MG63 (cell line): ENCODE measurements around the gene CLMP. TPM values are rescaled to one million over a fixed set of nuclear protein-coding genes. Genes with fewer than 3 reads are reported as not detected.
A peak's percentile ranks its signal among the peaks of the same experiment; 100 is the strongest.
"Not testable (repeated sequence)": the region's sequence is repeated elsewhere in the genome, so short reads cannot be mapped to it uniquely, and the experiment has no call there.

Experiments
- DNase-seq: peaks from one replicate; pipeline ENCODE4 v3.0.0-alpha.2; 2020
- H3K27me3 ChIP-seq: fragments of 250-450 bp; sonication (Bioruptor Pico); 2 replicates; pipeline ENCODE4 v1.5.1; 2020; ENCODE audit warnings: mild to moderate bottlenecking, moderate library complexity
- H3K36me3 ChIP-seq: fragments of 250-450 bp; sonication (Bioruptor Pico); 2 replicates; pipeline ENCODE4 v1.5.1; 2020; ENCODE audit warnings: mild to moderate bottlenecking, moderate library complexity
- H3K4me3 ChIP-seq: fragments of 250-450 bp; sonication (Bioruptor Pico); 2 replicates; pipeline ENCODE4 v1.5.1; 2020; ENCODE audit warnings: mild to moderate bottlenecking, moderate library complexity
- H3K9me3 ChIP-seq: fragments of 250-450 bp; sonication (Bioruptor Pico); 2 replicates; pipeline ENCODE4 v1.5.1; 2020; ENCODE audit warnings: mild to moderate bottlenecking, moderate library complexity
- total RNA-seq: library from RNA; depleted of rRNA; stranded (reverse); fragments of >200 nt; shearing (Covaris generic); gene quantifications from 2 replicates; pipeline ENCODE4 v1.2.3, GENCODE V29; 2014; ENCODE audit warnings: low replicate concordance

CLMP gene
- total RNA-seq, 1 experiment from 2014 or later, result 109 TPM

DNA sequence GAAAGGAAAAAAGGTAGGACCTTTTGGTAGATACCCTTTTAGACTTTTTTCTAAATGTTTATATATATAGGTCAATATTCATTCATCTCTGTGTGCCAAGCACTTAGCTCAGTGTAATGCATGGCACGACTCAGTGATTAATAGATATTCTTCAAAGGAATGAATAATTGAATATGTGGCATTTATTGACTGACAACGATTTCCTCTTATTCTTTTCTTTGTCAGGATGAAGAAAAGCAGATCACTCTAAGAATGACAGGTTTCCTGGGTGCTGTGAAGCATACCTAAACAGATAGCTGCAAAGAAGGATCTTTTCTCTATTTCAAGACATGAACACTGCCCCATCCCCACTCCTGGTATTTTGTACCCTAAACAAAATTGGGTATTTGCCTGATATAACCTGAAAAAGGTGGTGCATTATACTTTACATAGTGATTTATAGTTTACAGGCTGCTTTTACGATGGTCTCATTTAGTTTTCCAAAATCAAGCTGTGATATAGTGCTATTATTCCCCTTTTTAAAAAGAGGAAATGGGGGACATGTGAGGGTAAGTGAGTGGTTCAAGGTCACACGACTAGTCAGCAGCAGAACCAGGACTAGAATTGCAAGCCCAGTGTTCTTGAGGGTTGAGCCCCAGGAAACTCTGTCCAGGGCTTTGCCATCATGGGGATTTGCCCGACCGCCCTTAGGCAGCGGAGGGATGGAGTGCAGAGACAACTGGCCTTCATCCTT, 32.9 kb upstream of the CLMP start:
- H3K36me3 ChIP-seq, result no peaks in the 10 kb centered on the region
- no peak overlapping the region for H3K4me3 ChIP-seq
- no peaks in the 10 kb centered on the region for H3K9me3 ChIP-seq
- no peak for DNase-seq
- H3K27me3 ChIP-seq, result no peaks in the 10 kb centered on the region

DNA sequence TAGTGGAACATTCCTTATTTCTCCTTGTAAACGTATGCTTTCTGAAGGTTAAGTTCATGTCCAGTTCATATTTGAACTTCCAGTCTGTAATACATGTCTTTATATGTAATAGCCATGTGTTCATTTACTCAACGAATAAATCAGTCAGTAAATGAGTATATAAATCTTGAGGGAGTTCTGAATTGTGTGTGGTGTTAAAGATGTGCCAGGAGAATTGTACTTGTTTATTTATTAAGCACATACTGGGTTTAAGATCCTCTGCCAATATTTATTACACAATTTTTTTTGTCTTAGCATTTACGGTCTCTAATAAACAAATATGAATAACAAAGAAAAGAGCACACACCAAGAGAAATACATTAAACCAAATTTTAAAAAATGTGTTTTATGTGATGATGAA, 26.5 kb upstream of the CLMP start:
- Histone ChIP-seq H3K4me3 (no peak overlapping the region), H3K36me3 (no peaks in the 10 kb centered on the region), H3K9me3 (peaks cover 8% of the 10 kb centered on the region; the same call in 1 of the 2 replicates), H3K27me3 (no peaks in the 10 kb centered on the region)
- DNase-seq, result no peak

DNA sequence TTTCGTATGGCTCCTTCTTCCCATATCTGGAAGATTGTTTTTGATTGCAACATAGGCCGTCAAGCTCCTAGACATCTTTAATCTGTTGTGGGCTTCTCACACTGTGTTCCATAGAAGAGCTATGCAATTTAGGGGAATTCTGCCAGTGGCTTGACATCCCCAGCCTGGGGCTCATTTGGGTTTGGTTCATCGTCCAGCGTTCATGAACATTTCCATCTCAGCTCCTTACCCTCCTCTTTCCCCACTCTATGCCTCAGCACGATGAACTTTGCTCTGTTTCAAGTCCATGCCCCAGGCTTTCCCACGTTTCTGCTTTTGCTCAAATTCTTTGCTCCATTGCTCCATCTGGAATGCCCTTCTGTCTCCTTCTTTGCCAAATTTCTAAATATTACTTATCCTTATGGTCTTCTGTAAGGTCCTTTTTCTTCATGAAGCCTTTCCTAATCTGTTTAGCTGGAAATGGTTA, 26.1 kb upstream of the CLMP start:
- Histone ChIP-seq H3K4me3 (no peak overlapping the region), H3K36me3 (no peaks in the 10 kb centered on the region), H3K9me3 (peaks cover 8% of the 10 kb centered on the region; the same call in 1 of the 2 replicates), H3K27me3 (no peaks in the 10 kb centered on the region)
- DNase-seq, result no peak

DNA sequence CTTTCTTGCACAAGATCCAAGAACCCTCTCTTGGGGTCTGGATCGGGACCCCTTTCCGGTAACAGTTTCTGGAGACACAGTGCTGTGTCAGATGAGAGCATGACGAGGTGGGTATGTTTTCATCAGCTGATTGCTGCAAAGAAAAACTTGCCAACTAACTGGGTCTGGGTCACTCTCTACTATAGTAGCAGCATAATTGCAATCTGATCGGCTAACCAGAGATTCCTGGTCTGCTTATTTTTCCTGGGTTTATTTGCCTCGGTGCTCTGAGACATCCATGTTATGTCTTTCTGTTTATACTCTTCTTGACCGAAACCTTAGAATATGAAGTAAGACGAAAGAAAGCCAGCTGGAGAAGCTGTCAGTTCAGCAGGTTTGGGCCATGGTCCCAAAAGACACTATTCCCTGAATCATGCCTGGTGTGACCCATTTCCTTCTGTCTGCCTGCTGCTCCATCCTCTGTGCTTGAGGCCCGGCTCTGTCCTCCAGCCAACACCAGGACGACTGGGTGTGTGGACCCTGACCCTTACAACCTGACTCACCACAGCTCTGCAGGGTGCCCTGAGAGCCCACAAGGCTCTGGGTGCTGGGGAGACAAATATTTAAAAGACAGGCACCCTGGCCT, 24.1 kb upstream of the CLMP start:
- H3K27me3 ChIP-seq, result no peaks in the 10 kb centered on the region
- H3K9me3 ChIP-seq, result peaks cover 8% of the 10 kb centered on the region; the same call in 1 of the 2 replicates
- H3K4me3 ChIP-seq, result no peak overlapping the region
- DNase-seq, result peak; percentile 94
- H3K36me3 ChIP-seq, result no peaks in the 10 kb centered on the region

DNA sequence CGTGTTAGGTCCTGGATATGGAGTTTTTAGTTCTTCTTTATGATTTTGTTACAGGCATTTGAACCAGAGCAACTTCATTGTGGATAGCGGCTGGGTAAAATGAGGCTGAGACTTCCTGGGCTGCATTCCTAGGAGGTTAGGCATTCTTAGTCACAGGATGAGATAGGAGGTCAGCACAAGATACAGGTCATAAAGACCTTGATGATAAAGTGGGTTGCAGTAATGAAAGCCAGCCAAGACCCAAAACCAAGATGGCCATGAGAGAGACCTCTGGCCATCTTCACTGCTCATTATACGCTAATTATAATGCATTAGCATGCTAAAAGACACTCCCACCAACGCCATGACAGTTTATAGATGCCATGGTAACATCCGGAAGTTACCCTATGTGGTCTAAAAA, 23.4 kb upstream of the CLMP start:
- Histone ChIP-seq H3K9me3 (peaks cover 8% of the 10 kb centered on the region; the same call in 1 of the 2 replicates), H3K36me3 (no peaks in the 10 kb centered on the region), H3K4me3 (no peak overlapping the region), H3K27me3 (no peaks in the 10 kb centered on the region)
- no peak for DNase-seq

DNA sequence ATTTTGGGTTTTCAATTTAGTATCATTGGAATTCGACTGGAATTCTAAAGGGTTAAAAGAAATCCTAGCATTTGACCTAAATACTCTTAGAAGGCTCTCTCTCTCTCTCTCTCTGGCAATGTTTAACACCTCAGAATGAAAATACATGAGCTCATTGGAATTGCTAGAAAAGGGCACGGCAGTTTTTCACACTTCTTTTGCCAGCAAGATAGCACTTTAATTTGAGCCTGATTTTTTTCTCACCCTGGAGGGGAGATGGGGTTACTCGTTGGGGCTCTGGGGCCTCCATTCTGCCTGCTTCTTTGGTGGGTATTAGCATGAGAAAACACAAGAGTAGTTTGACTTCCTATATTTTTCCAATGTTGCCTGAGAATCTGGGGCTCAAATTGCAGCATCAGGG, 22.8 kb upstream of the CLMP start:
- DNase-seq, result no peak
- Histone ChIP-seq H3K36me3 (no peaks in the 10 kb centered on the region), H3K4me3 (no peak overlapping the region), H3K9me3 (peaks cover 8% of the 10 kb centered on the region; the same call in 1 of the 2 replicates), H3K27me3 (no peaks in the 10 kb centered on the region)

DNA sequence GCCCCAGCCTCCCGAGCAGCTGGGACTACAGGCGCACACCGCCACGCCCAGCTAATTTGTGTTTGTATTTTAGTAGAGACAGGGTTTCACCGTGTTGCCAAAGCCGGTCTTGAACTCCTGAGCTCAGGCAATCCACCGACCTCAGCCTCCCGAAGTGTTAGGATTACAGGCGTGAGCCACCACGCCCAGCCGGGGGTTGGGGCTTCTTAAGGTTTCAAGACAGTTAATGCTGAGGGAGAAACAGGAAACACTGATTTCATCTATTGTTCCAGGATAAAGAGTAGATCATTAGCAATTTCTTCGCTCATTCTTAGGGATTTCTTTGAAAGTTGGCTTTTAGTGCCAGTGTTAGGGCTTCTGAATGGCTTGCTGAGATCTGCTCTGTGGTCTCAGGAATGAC, 21.2 kb upstream of the CLMP start:
- H3K4me3 ChIP-seq, result no peak overlapping the region
- H3K9me3 ChIP-seq, result no peaks in the 10 kb centered on the region
- no peak for DNase-seq
- no peaks in the 10 kb centered on the region for H3K27me3 ChIP-seq
- no peaks in the 10 kb centered on the region for H3K36me3 ChIP-seq

DNA sequence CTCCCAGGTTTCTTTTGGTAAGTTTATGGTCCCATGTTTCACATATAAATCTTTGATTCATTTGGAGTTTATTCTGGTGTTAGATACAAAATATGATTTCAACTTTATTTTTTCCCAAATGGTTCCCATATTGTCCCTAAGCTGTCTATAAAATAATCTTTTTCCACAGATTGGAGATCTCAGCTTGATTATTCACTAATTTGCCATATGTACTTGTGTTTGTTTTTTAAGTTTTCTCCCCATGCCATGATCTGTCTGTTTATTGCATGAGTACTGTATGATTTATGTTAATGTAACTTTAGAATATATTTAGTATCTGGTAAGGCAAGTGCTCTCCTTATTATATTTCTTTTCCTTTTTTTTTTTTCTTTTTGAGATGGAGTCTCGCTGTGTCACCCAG, 19.9 kb upstream of the CLMP start:
- DNase-seq, result no peak
- H3K27me3 ChIP-seq, result no peaks in the 10 kb centered on the region
- H3K9me3 ChIP-seq, result no peaks in the 10 kb centered on the region
- H3K36me3 ChIP-seq, result no peaks in the 10 kb centered on the region
- no peak overlapping the region for H3K4me3 ChIP-seq

DNA sequence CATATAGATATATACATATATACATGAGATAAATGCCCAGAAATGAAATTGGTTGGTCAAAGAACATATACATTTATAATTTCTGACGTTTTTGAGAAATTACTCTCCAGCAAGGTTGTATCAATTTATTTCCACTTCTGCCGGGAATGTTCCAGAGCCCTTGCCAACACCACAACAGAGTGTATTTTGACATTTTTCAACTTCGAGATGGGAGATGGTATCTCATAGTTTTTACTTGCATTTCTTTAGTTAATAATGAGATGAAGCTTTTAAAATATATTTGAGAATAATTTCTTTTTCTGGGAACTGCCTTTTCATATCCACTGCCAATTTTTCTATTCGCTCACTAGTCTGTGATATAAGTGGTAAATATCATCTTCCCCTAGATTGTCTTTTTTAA, 19.3 kb upstream of the CLMP start:
- no peak for DNase-seq
- Histone ChIP-seq H3K4me3 (no peak overlapping the region), H3K36me3 (no peaks in the 10 kb centered on the region), H3K27me3 (no peaks in the 10 kb centered on the region), H3K9me3 (no peaks in the 10 kb centered on the region)

DNA sequence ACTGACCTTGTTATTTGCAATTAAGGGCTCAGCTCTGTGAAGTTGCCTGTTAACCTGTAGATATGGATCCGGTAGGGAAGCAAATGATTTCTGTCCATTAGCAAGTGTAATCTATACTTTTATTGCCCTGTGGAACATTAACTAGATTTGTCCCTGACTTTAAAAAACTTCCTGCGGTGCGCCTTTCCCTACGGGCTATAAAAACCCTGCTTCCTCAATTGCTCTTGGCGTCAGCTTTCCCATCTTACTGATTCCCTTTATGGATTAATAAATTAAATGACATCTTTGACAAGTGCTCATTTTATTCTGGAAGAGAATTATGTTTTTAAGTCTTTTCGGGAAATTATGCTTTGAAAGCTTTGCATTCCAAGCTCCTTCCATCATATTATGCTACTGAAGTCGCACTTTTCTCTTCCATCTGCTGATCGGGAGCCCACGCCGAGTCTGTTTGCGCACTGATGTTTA, 18.3 kb upstream of the CLMP start:
- no peaks in the 10 kb centered on the region for H3K36me3 ChIP-seq
- H3K4me3 ChIP-seq, result no peak overlapping the region
- no peaks in the 10 kb centered on the region for H3K27me3 ChIP-seq
- H3K9me3 ChIP-seq, result no peaks in the 10 kb centered on the region
- DNase-seq, result no peak

DNA sequence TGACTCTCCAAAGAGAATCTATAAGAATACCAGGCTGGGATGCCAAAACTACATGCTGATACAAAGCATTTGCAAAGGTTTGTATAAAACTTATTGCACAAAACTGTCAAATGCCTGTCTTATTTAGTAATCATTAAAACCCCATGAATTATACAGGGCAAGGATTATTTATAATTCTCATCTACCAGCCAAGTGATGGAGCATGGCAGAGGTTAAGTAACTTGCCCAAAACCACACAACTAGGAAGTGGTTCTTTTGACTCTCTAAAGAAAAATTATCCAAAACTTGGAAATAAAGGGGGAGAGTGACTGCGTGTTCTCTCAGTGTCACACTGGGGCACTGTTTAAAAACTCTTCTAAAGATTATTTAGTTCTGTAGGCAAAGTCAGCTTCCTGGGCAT, 17.4 kb upstream of the CLMP start:
- peak; percentile 9 for DNase-seq
- H3K36me3 ChIP-seq, result no peaks in the 10 kb centered on the region
- H3K4me3 ChIP-seq, result no peak overlapping the region
- no peaks in the 10 kb centered on the region for H3K27me3 ChIP-seq
- H3K9me3 ChIP-seq, result no peaks in the 10 kb centered on the region

DNA sequence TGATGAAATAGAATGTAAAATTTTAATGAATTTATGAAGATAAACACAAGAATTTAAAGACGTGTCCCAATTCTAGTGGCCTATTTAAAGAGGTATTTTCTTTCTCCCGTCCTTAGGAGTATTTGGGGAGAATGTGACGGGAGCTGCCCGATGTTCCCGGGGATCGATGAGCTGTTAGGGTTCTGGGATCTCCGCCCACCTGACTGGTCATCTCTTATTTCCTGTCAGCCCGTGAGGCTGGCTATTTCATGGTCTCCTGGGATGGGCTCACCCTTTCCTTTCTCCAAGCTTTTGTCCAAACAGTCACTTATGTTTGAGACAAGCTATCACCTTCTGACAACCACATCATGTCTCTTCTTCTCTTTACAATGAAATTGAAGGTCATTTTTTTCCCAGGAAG, 16.9 kb upstream of the CLMP start:
- DNase-seq, result peak; percentile 72
- Histone ChIP-seq H3K27me3 (no peaks in the 10 kb centered on the region), H3K4me3 (no peak overlapping the region), H3K36me3 (no peaks in the 10 kb centered on the region), H3K9me3 (no peaks in the 10 kb centered on the region)

DNA sequence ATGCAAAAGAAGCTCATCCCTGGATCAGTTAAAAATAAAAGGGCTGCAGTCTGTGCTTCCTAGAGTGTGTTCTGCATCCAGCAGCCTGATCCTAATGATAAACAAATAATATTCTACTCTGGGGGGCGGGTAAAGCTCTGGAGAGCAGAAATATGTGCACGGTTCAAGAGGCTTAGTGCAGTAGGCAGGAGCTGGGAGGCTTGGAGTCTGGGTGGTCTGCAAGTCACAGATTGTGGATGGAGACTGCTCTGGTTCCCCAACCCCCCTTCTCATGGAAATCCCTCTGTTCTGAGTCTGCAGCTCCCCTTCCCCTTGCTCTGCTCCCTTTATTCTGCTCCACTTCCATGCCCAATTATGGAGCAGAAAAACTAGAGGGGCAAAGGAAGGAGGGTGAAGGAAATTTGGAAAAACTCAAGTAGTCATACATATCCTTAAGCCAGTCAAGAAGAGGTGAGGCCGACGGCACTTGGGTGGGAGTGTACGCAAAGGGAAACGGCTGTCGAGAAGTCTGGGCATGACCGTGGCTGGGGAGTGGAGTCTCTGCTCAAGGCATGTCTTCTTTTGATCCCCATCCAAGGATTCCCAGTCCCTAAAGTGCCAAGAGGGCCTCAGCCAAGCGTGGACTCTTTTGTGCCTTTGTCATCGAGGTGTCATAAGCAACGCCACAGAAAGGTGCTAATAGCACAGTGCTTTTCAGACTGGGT, 16.3 kb upstream of the CLMP start:
- Histone ChIP-seq H3K36me3 (no peaks in the 10 kb centered on the region), H3K27me3 (no peaks in the 10 kb centered on the region), H3K9me3 (no peaks in the 10 kb centered on the region), H3K4me3 (no peak overlapping the region)
- no peak for DNase-seq

DNA sequence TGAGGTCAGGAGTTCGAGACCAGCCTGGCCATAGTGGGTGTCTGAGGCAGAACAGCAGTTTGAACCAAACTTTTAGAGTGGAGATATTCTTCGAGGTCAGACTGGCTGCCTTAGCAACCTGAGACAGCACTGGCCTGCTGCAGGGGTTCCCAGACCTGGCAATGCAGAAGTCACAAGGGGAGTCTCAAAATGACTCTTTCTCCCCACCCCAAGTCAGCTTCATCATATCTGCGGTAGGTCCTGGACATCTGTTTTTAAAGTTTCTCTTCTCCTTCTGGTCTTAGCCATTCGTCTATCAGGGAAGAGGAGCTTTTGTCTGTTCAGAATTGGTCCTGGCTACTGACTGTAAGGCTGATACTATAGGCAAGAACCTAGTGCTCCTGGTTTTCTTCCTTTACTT, 14.5 kb upstream of the CLMP start:
- Histone ChIP-seq H3K4me3 (no peak overlapping the region), H3K36me3 (no peaks in the 10 kb centered on the region), H3K9me3 (no peaks in the 10 kb centered on the region), H3K27me3 (no peaks in the 10 kb centered on the region)
- no peak for DNase-seq

DNA sequence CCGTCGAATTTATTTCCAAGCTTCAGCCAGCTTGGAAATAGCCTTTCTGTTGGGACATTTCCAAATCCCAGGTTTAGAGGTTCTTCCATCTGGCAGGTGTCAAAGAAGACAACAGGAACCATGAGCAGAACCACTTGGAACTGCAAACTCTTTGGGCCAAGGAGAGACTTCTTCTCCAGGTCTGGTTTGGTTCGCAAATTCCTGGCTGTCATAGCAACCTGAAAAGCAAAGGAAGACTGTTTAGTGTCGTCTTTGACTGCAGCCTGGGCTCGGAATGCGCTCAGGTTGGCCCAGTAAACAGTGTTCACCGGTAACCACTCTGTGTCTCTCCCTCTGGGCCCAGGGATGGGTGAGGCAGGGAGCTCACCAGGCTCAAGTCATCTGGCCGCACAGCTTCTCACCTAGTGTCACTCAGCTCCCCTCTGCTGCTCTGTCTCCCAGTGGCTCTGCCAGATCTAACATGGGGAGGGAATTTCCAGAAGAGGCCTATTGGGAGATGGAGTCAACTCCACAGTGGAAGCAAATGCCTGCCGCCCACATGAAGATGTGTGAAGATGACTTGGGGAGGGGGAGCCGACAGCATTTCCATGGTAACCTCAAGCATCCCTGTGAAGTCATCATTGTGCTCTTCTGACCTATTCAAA, 11.9 kb upstream of the CLMP start:
- DNase-seq, result no peak

DNA sequence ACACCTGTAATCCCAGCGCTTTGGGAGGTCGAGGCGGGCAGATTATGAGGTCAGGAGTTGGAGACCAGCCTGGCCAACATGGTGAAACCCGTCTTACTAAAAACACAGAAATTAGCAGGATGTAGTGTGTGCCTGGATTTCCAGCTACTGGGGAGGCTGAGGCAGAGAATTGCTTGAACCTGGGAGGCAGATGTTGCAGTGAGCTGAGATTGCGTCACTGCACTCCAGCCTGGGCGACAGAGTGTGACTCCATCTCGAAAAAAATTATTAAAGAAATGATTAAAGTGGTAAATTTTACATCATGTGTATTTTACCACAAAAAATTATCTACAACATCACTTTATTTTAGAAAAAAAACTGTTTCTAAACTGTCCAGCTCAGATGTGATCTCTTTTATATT, 11.0 kb upstream of the CLMP start:
- DNase-seq, H3K36me3 ChIP-seq, H3K27me3 ChIP-seq, H3K4me3 ChIP-seq, H3K9me3 ChIP-seq: not testable (repeated sequence)

More for the DNA sequence above, 11.9 kb upstream of the CLMP start:
- no peaks in the 10 kb centered on the region for H3K9me3 ChIP-seq
- no peaks in the 10 kb centered on the region for H3K27me3 ChIP-seq
- H3K36me3 ChIP-seq, result no peaks in the 10 kb centered on the region
- no peak overlapping the region for H3K4me3 ChIP-seq

DNA sequence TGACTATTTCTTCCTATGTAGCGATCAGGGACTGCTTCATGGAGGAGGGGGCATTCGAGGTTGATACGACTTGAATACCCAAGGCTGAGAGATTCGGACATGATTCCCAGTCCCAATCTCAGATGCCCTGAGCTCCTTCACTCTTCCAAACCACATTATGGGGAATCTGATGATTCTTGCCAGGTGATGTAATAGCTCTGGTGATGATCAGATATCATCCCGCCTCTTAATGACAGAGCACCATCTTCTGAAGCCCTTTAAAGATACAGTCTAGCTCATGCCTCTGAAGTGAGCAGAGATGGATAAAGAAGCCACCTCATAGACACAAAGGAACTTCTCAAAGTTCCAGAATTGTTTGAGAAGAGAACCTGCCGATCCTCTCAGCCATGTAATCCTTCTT, 8.9 kb upstream of the CLMP start:
- H3K4me3 ChIP-seq, result no peak overlapping the region
- H3K9me3 ChIP-seq, result no peaks in the 10 kb centered on the region
- H3K27me3 ChIP-seq, result no peaks in the 10 kb centered on the region
- no peaks in the 10 kb centered on the region for H3K36me3 ChIP-seq
- no peak for DNase-seq
